Uterus (tissue), 2 donors: ENCODE results near the gene TMC4.

Source experiments
- CTCF ChIP-seq, 4 experiments: fragments of 200-600 bp in 2 of 4; fragments of 450-650 bp in 2 of 4; sonication (generic) in 2 of 4; IDR thresholded peaks; one replicate each; pipeline ENCODE4 v1.5.1; 2016 to 2019; ENCODE audit warnings: antibody characterized with exemption in 4 of 4, mild to moderate bottlenecking in 2 of 4, moderate library complexity in 1 of 4
- POLR2A ChIP-seq, 2 donors: fragments of 450-650 bp; IDR thresholded peaks; one replicate each; pipeline ENCODE4 v1.6.1; 2016; ENCODE audit warnings: antibody characterized with exemption in 2 of 2, mild to moderate bottlenecking in 1 of 2, moderate library complexity in 1 of 2

DNA sequence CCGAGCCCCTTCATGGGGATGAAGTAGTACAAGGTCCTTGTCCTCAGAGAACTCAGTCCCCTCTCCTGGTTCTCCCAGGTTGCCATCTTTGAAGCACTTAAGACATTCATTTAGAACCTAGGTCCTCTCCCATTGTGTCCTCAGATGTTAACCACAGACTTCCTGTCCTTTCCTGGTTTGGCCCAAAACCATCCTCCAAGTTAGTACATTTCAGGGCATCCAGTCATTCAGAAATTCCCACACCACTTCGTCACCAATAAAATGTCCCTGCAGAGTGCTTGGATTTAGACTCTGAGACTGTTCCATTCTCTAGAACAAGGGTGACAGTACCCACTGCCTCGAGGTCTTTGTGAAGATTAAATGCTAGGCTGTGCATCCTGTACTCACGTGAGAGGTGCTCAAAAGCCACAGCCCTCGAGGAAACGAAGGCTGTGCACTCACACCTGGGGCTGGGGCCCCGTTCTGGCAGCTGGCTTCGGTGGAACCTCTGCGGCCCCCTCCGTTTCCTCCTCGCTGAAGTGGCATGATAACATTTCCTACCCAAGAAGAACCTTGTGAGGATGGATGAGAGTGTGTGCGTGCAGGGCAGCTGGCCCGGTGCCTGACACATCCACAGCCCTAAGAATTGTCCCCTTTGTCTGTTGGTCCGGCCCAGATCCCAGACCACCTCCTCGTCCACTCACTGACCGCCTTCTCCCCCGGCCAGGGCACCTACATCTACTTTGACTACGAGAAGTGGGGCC lies 18.2 kb downstream of the TMC4 start:
- TF ChIP-seq POLR2A (IDR thresholded peaks at IDR 0.05) (no peak), CTCF (IDR thresholded peaks at IDR 0.05) (no peak)
